GM19351 (cell line): ENCODE measurements around the gene STX8.
A peak's percentile ranks its signal among the peaks of the same experiment; 100 is the strongest.

Experiments
- ATAC-seq: cut with Tn5 transposase; IDR thresholded peaks from one replicate; pipeline ENCODE4 v1.9.1; 2021; ENCODE audit warnings: mild to moderate bottlenecking, moderate library complexity; ENCODE audit not compliant: unreplicated experiment

The STX8 gene

DNA sequence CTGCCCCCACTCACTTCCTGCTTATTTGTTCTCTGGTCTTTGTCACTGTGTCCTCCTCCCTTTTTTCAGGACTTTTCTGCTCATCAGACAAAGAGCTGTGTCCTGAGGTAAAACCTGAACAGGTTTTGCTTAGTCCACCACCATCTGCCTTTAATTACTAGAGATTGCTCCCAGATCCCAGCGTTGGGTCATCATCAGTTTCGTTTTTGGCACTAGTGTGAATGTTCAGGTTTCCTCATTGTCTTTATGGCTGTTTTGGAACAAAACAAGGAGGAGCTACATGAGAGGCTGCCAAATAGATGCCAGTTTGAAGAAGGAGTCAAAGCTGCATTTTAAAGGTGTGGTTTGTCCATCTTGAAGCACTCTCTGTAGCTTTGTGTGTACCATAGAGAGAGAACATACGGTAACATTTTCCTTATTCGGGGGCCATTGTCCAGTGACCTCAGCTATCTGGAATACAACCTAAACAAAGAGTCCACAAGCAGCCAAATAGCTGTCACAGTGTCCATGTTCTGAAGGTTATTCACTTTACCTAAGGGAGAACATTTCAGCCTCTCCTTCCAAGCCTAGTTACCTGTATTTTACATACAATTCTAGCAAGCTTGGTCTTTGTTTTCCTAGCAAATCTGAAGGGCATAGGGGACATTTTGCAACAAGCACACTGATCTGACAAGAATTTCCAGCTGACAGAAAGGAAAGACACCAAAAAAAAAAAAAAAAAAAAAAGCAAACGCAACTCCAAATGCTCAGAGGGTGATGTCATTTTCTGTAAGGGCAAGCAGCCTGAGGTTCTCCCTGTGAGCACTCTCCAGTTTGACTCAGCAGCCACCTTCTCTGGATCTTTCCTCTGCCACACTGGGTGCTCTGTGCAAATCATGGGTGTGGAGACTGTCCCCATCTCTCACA, 358.2 kb downstream of the STX8 start:
- ATAC-seq: no peak

GRCh38 chr17:9215465-9215864, 360.2 kb downstream of the STX8 start:
- no peak for ATAC-seq

DNA sequence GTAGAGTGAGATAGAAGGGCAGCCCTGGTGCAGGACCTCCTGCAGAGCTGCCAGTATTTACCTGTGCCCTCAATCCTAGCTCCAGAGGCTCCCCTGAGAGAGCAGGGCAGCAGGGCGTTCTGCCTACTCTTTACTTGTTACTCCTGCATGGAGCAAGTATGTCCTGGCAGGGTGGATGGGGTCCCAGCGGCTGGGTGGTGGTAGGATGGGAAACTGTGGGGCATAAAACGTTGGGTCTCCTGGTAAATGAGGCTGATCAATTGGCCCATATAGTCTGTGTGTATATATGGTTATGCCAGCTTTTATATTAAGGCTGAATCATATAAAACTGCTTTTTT, 362.3 kb downstream of the STX8 start:
- no peak for ATAC-seq

- ATAC-seq: no peak
Measured at GRCh38 chr17:9212376-9213302, 363.0 kb downstream of the STX8 start.

DNA sequence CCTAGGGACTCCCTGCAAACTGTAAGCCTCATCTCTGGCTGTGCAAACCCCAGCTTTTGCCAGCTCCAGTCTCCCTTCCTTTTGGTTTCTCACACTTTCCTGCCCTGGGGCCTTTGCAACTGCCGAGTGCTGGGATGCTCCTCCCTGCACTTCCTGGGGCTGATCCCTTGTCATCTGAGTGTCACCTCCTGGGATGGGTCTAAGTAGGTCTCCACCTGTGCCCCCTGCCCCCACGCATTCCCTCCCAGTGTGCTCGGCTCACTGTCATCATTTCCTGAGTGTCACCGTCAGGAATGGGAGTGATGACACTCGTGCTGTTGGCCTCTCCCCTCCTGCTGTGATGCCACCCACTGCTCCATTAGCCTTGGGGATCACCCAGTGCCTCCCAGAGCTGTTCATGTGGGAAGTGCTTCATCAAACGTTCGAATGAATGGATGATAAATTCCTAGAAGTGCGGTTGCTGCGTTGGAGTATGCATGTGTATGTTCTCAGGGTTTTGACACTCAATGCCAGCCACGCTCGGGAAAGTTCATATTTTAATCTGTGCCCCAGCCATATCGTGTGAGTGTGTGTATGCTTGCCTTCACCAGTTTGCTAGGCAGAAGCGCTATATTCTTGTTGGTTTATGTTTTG, 364.4 kb downstream of the STX8 start:
- no peak for ATAC-seq

- ATAC-seq: no peak
Measured at GRCh38 chr17:9209781-9210370, 365.7 kb downstream of the STX8 start.

GRCh38 chr17:9209347-9209746, 366.3 kb downstream of the STX8 start:
- no peak for ATAC-seq

GRCh38 chr17:9208381-9209105, 367.1 kb downstream of the STX8 start:
- ATAC-seq: no peak

DNA sequence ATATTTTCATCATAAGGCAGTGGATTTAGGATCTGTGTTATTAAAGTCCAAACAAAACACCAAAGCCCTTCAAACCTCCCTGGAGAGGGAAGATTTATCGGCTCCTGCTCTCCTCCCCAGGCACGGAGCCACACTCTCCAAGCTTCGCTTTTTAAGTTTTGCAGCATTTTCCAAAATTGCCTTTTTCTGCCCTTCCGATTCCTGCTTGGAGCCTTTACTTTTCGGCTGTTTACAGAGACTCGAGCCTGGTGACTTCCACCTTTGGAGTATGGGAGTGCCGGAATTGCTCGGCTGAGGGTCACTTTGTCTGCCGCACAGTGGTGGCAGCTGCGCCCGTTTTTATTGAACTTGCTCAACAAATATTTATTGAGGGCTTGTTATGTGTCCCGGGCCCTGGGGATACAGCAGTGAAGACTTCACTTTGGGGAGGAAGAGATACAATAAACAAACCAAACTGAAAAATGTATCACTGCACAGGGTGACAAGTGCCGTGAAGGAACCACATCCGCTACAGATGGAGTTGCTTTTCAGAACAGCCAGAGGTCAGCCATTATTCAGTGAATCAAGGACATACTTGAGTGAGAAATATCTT, 368.8 kb downstream of the STX8 start:
- ATAC-seq: no peak

DNA sequence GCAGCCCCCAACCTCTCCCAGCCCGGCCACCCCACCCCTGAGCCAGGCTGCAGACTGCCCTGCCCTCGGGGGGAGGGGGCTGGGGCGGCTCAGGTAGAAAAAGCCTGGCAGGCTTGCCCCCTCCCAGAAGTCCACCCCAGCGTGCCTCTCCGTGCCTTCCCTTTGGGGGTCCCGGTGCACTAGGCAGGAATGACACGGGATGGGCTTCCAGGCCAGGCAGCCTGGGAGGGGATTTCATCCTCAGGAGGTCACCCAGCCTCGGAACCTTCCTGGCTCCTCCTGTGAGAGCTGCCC, 369.3 kb downstream of the STX8 start:
- ATAC-seq: no peak

DNA sequence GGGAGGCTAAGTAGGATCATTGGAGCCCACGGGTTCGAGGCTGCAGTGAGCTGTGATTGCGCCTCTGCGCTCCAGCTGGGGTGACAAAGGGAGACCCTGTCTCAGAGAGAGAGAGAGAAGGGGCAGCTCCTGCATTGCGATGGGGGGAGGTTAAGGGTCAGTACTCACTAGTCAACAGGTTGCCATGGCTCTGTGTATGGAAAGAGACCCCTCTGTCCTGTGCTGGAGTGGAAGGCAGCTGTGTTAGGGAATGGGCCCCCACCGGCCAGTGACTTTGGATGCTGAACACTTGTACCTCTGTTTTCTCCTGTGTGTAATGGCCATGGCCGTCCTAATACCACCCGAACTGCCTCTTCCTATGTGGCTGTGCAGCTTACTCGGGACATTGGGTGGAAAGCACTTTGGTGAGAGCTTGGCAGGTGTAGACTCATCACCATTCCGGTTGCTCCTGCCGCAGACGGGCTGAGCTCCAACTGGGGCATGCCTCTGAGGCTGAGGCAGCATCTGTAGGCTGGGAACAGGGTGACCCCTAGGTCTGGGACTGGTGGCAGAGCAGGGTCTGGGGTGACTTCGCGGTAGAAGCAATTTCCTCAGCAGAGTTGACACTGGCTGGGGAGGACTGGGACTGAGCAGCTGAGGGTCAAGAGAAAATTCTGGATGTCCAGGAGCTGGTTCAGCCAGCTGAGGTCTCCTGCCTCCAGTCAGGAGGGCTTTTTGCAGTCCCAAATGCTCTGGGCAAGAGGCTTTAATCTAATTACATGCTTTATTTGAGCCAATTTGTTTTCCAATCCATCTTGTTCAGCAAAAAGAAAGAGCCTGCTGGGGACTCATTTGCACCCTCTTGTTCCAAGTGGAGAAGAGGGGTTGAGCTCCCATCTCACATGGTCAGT, 369.9 kb downstream of the STX8 start:
- ATAC-seq: no peak

- no peak for ATAC-seq
Measured at GRCh38 chr17:9204637-9205329, 370.8 kb downstream of the STX8 start.

GRCh38 chr17:9203771-9204425, 371.7 kb downstream of the STX8 start:
- ATAC-seq: no peak

DNA sequence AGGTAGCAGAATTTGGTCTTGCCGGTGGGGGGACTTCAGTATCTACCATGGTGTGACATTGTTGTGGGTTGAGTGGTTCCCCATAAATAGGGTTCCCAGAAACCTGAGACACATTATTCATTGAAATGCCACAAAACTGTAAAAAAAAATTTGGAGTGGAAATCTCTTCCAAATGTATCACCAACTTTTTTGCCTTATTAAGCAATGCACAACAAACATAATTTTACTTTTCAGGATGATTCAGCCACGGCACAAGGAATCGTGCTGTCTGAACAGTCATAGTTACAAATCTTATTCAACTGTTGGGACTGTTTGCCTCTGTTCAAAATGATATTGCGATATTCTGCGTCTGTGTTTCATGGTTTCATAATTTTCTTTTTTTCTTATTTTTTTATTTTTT, 373.1 kb downstream of the STX8 start:
- ATAC-seq: no peak

DNA sequence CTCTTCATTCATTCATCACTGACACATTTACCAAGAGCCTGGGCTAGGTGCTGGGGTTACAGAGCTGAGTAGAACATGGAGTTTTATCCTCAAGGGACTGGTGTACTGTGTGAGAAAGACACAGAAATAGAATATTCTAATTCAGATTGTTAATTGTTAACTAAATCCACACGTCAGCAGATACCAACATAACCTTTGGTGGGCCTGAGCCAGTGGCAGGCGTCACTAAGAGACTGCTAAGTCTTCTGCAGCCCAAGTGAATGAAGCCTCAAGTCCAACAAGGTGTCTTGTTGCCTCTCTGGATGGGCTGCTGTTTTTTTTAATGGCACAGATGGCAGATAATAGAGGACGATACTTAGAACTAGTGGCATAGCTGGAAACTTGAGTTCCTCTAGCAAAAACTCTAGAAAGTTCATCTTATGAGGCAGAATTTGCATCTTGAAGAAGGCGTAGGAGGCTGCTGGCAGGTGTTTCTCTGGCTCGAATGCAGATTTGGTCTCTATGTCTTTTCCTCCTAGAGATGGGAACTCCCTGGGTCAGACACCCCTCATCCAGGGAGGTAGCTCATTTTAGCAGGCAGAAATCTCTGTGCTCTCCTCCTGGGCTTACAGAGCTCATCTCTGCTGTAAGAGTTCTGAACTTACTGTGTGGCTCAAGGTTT, 374.8 kb downstream of the STX8 start:
- peak; percentile 65 for ATAC-seq
